HEK293 (cell line): Measurements from ENCODE around the gene LRP1.

Experiments used
- GLI2 ChIP-seq: fragments of 450-650 bp; formaldehyde crosslinking; IDR thresholded peaks from 2 replicates; pipeline ENCODE4; 2017; ENCODE audit warnings: missing biosample characterization, missing genetic modification characterization, low read depth, borderline replicate concordance
- KLF9 ChIP-seq: fragments of 450-650 bp; formaldehyde crosslinking; IDR thresholded peaks from 2 replicates; pipeline ENCODE4 v1.5.1; 2016; ENCODE audit warnings: missing biosample characterization, missing genetic modification characterization, low read depth
- PRDM1 ChIP-seq: fragments of 450-650 bp; formaldehyde crosslinking; IDR thresholded peaks from 2 replicates; pipeline ENCODE4; 2016; ENCODE audit warnings: missing biosample characterization, missing genetic modification characterization
- SALL2 ChIP-seq: fragments of 450-650 bp; formaldehyde crosslinking; IDR thresholded peaks from 2 replicates; pipeline ENCODE4 v1.5.0; 2017; ENCODE audit warnings: missing biosample characterization, mild to moderate bottlenecking, missing genetic modification characterization, borderline replicate concordance
- ZNF121 ChIP-seq: fragments of 450-650 bp; formaldehyde crosslinking; IDR thresholded peaks from 2 replicates; pipeline ENCODE4 v1.5.1; 2016; ENCODE audit warnings: missing biosample characterization, missing genetic modification characterization
- ZNF223 ChIP-seq: fragments of 450-650 bp; formaldehyde crosslinking; IDR thresholded peaks from 2 replicates; pipeline ENCODE4 v1.5.1; 2016; ENCODE audit warnings: missing biosample characterization, missing genetic modification characterization
- ZNF239 ChIP-seq: fragments of 450-650 bp; formaldehyde crosslinking; IDR thresholded peaks from 2 replicates; pipeline ENCODE4 v1.5.1; 2016; ENCODE audit warnings: missing biosample characterization, missing genetic modification characterization
- ZNF24 ChIP-seq: fragments of 450-650 bp; formaldehyde crosslinking; IDR thresholded peaks from 2 replicates; pipeline ENCODE4 v1.5.1; 2016; ENCODE audit warnings: missing biosample characterization, missing genetic modification characterization
- TF ChIP-seq, protein P1 (sequence below): fragments of 450-650 bp; formaldehyde crosslinking; IDR thresholded peaks from 2 replicates; pipeline ENCODE4 v1.5.1; 2016; ENCODE audit warnings: missing biosample characterization, missing genetic modification characterization

DNA sequence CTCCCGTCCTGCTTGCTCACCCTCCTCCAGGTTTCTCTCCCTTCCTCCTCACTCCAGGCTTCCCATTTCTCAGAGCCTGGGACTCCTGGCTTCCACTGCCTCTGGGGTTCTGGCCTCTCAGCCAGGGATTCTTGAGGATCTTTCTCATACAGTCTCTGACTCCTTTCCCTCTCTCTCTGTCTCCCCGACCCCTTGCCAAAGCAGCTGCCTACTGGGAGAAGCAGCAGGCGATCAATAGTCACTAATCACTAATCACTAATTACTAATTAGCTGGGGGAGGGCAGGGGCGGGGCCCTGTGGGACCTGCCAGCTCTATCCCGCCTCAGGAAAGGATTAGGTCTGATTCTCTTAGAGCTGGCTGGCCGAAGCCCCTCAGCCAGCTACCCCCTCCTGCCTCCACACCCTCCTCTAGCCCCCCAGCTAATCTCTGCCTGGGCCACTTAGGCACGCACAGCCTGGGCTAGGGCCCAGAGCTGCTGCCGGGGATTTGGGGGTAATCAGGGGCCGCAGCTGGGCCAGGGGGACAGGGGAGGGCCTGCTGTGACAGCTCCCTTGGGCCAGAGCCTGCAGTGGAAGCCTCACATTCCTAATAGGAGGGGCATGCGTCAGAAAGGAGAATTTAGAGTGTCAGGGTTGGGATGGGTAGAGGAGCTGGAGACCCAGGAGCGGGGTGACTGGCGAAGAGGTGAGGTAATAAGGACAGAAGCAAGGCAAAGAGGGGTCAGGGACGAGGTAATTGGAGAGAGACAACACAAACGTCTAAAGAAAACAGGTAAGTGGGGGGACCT is 91.1 kb downstream of the LRP1 start:
- TF ChIP-seq PRDM1 (tag by site-specific recombination) (no peak), ZNF239 (tag by site-specific recombination) (no peak), SALL2 (tag by site-specific recombination) (no peak), ZNF24 (tag by site-specific recombination) (no peak), ZNF223 (tag by site-specific recombination) (no peak), KLF9 (tag by site-specific recombination) (no peak), ZNF121 (no peak), GLI2 (tag by site-specific recombination) (no peak)
- TF ChIP-seq, protein P1, sequence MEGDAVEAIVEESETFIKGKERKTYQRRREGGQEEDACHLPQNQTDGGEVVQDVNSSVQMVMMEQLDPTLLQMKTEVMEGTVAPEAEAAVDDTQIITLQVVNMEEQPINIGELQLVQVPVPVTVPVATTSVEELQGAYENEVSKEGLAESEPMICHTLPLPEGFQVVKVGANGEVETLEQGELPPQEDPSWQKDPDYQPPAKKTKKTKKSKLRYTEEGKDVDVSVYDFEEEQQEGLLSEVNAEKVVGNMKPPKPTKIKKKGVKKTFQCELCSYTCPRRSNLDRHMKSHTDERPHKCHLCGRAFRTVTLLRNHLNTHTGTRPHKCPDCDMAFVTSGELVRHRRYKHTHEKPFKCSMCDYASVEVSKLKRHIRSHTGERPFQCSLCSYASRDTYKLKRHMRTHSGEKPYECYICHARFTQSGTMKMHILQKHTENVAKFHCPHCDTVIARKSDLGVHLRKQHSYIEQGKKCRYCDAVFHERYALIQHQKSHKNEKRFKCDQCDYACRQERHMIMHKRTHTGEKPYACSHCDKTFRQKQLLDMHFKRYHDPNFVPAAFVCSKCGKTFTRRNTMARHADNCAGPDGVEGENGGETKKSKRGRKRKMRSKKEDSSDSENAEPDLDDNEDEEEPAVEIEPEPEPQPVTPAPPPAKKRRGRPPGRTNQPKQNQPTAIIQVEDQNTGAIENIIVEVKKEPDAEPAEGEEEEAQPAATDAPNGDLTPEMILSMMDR (tag by site-specific recombination): no peak
